GM19324 (cell line): ENCODE results near the gene ZBTB7A.

Experiments
- ATAC-seq: cut with Tn5 transposase; IDR thresholded peaks from one replicate; pipeline ENCODE4 v1.9.1; 2021; ENCODE audit warnings: mild to moderate bottlenecking, moderate library complexity; ENCODE audit not compliant: unreplicated experiment, low FRiP score

Gene ZBTB7A

GRCh38 chr19:4066682-4067395 lies at the start of gene ZBTB7A:
ZBTB7A (minus strand) TSS chr19:4066899; CDS start chr19:4055232, 11,667 bp downstream.
- ATAC-seq, result no peak

GRCh38 chr19:4115818-4116385 lies 49.2 kb upstream of the ZBTB7A start:
- no peak for ATAC-seq

GRCh38 chr19:4115050-4115817 lies 48.5 kb upstream of the ZBTB7A start:
- ATAC-seq, result peak; percentile 77

GRCh38 chr19:4114181-4114580 lies 47.5 kb upstream of the ZBTB7A start:
- ATAC-seq, result no peak

GRCh38 chr19:4113398-4114088 lies 46.8 kb upstream of the ZBTB7A start:
- no peak for ATAC-seq

GRCh38 chr19:4112367-4112766 lies 45.7 kb upstream of the ZBTB7A start:
- ATAC-seq, result no peak

GRCh38 chr19:4109626-4109945 lies 42.9 kb upstream of the ZBTB7A start:
- no peak for ATAC-seq

- ATAC-seq, result peak; percentile 54
Observed at GRCh38 chr19:4108767-4109625, 42.3 kb upstream of the ZBTB7A start.

GRCh38 chr19:4103080-4103433 lies 36.4 kb upstream of the ZBTB7A start:
- ATAC-seq, result no peak

GRCh38 chr19:4102339-4103079 lies 35.8 kb upstream of the ZBTB7A start:
- ATAC-seq, result no peak

GRCh38 chr19:4101496-4101770 lies 34.7 kb upstream of the ZBTB7A start:
- ATAC-seq, result no peak

- ATAC-seq, result no peak
Observed at GRCh38 chr19:4100647-4101495, 34.2 kb upstream of the ZBTB7A start.

- no peak for ATAC-seq
Observed at GRCh38 chr19:4099041-4099764, 32.5 kb upstream of the ZBTB7A start.

- no peak for ATAC-seq
Observed at GRCh38 chr19:4098493-4098892, 31.8 kb upstream of the ZBTB7A start.

- no peak for ATAC-seq
Observed at GRCh38 chr19:4097501-4097900, 30.8 kb upstream of the ZBTB7A start.

GRCh38 chr19:4096049-4096892 lies 29.6 kb upstream of the ZBTB7A start:
- no peak for ATAC-seq

- ATAC-seq, result no peak
Observed at GRCh38 chr19:4095488-4095844, 28.8 kb upstream of the ZBTB7A start.
